Lung microvascular endothelial cell (primary cell): ENCODE data around the gene ZIC2. TPM values are rescaled to one million over a fixed set of nuclear protein-coding genes. Genes with fewer than 3 reads are reported as not detected.

ENCODE experiments used
- DNase-seq, 2 donors: peaks; one replicate each; pipeline versions ENCODE4 v3.0.0 to v3.0.0-alpha.2; 2010; ENCODE audit warnings: low read depth in 2 of 2
- total RNA-seq: library from RNA; depleted of rRNA; stranded (reverse); fragments of >200 nt; gene quantifications from 2 replicates; pipeline ENCODE4 v1.2.1, GENCODE V29; 2014

Gene ZIC2
- total RNA-seq, 1 donor from 2014 or later: 0.20 TPM

DNA sequence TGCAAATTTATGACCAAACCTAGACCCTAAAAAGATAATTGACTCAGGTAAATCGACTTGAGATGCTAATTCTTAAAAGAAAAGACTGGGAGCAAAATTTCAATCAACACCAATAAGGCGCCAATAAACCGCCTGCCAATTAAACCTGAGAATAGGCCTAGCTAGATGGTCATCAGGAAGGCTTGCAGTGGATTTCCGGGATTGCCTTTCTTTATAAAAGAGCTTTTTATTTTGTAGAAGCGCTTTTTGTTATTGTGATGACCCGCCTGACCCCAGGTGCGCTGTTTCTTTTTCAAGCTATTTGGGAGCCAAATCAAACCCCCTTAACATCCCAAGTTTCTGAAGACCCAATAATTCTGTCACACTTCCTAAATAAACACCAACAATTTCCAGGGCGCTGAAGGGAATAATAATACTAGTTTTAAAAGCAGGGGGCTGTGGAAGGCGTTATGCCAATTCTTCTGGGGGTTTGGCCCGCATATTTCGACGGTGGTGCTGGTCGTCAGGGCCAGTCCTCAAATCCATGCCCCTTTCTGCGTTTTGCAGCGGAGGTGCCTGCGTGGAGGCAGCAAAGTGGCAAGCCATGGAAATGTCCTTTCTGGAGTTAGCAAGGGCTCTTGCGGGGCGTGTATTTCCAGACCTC lies 7.2 kb upstream of the ZIC2 start:
- no peak for DNase-seq

DNA sequence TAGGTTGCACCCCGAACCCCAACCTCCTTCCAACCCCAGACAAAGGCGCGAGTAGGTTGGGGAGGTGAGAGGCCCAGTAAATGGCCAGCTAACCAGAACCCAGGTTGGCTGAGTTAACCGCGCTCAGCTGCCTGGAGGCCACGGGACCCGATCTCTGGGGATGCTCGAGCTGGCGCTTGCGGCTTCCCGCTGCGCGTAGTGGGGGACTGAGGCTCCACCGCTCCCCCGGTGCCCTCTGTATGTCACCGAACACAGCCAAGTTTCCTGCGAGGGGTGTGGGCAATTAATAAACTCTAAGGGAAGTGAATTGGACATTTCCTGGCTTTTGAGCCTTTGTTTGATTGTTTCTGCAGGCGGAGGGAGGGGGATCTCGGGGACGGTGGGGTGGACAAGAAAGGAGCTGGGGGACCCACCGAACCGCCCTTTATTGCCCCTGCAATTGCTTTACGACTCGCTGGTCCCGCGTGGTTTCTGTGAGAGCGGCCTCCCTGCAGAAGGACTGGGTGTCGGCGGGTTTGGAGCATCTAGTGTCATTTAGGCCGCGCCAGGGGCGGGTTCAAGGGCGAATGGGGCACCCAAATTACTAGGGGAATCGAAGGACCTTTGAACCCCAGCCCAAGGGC lies 6.5 kb upstream of the ZIC2 start:
- no peak for DNase-seq

DNA sequence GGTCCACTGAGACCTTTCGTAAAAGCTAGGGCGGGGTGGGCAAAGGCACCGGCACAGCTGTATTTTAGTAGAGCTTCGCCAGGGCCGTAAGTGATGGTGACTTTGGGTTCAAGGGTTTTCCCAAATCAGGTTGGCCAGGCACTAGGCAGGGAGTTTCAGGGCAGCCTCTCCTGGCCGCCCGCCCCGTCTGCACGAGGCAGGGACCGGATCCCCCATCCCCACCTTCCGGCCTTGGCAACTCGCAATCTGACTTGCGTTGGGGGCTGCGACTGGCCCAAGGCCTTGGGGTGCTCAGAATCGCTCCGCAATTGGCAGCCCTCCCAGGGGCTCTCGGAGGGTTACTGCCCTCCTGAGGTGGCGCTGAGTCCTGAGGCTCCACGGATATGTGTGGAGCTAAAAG lies 6.0 kb upstream of the ZIC2 start:
- no peak for DNase-seq

DNA sequence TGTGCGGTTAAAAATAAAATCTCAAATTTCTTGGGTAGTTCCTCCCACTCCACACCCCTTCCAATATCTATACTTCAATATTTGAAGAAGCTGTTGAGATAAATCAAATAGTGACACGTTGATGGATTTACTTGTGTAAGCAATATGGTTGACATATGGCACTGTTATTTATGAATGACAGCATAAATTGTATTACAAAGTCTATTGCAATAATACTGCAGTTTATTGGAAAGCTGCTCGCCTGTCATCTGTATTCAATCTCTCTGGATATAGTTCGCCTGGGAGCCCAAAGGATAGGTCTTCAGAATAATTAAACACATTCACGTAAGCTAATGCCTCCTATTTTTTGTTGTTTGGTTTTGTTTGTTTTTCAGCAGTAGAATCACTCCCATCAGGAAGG lies 5.0 kb upstream of the ZIC2 start:
- no peak for DNase-seq

DNA sequence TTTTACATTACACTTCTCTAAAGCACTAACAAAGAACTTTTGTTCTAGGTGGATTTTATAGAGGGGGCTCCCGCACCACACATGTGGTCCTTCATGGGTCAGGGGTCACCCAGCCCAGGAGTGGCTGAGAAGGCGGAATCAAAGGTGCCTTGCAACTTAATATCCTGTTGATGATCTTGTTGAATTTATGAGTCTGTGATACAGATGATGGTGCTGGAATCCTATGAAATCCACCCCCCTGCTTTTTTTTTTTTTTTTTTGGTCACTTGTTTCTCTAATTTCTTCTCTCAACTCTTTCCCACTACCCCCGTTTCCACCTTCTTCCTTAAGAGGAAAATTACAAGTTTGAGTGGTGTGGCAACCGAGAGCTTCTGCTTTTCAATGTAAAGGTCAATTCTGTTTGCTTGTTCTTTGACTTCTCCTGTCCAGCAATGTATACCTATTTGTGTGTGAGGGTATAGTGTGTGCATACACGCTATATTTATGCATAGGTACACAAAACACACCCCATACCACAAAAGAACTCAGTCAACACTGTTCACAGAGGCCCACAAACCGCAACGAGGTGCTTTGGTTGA lies 4.2 kb upstream of the ZIC2 start:
- DNase-seq: no peak

DNA sequence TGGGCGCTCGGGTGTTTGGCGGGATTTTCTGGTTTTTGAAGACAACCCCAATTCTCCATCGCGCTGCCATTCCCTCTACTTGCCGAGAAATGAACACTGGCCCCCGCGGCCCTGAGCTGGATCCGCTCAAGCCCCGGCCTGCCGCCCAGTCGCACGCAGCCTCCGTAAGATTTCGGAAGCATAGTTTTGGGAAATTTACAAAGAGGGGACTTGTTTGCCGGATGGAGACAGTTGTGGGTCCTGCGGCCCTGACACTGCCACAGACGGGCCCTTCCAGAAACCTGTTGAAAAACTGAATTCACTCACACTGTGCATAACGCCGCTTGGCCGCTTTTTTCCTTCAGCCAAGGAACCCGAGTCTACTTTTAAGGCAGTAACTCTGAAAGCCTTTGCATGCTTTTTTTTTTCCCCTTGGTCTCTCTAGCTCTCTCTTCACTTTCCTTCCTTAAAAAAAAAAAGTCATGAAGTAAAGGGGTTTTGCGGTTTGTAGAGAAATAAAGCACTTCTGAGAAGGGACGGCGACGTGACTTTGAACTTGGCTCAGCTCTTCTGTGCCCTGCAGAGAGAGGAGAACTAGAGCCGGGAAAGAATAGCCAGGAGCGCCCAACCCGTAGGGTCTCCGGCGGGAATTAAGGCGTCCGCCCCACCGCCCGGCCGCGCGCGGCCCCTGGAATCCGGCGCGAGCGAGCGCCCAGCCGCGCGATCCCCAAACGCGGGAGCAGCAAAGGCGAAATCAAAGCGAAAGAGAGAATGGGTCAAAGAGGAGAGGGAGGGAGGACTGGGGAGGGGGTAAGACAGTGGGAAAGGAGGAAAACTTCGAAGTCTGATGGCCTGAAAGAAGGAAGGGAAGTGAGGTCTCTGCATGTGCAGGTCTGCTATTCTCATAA lies 3.4 kb upstream of the ZIC2 start:
- no peak for DNase-seq

DNA sequence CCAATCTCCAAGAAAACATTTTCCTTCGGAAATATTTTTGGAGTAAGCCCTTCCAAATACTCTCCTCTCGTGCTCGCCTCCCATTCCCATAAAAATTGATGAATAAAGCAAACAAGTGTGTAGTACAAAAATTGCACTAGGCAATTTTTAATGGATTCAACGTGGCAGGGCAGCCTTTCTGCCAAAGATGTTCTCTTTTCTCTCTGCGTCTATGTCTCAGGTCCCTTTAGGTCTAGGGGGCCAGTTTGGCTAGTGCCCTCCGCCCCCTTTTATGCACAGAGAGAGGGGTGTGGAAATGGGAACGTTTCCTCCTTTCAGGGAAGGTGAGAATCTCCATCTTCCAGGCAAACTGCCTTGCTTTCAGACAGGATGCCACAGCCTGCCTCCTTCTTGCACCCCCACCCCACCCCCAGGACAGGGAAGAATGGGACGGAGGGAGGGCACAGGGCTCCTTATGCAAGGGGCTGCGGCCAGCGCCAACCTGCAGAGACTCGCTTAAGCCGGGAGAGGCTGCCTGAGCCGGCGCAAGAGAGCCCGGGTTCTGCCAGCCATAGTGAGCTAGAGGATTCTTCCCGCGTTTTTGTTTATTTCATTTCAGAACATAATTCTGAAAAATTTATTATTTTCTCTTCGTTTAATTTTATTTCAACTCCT lies 2.7 kb upstream of the ZIC2 start:
- no peak for DNase-seq

DNA sequence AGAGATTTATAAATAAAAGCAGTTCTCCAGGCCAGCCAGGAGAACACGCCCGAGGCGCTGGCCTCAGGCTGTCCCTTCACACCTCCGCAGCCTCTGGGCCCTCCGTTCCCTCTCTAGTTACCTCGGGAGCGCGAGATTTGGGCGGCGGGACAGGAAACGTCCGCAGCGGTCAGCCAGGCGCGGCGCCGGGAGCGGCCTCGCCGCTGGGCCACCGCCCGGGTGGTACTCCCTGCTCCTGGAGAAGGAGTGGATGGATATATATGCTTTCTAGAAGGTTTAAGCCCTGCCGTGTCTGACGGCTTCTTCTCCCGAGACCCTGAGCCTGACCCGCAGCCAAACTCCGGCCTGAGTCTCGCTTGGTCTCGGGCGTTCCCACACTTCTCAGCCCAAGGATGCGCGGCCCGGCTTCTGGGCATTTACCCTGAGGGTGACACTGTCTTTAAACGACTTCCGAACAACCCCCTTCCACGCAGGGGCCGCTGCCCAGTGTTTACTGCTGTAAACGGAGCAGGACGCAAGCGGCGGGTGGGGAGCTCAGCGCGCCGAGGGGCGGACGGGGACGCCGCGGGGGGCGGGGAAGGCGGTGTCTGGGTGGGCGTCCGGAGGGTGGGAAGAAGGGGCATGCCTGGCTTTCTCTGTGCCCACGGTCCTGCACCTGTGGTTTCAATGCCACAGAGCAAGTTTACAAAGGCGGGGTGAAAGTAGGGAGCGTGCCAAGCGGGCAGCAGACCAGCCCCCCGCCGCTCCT lies 2.0 kb upstream of the ZIC2 start:
- DNase-seq: peak in 1 of 2 donors; percentile 29

DNA sequence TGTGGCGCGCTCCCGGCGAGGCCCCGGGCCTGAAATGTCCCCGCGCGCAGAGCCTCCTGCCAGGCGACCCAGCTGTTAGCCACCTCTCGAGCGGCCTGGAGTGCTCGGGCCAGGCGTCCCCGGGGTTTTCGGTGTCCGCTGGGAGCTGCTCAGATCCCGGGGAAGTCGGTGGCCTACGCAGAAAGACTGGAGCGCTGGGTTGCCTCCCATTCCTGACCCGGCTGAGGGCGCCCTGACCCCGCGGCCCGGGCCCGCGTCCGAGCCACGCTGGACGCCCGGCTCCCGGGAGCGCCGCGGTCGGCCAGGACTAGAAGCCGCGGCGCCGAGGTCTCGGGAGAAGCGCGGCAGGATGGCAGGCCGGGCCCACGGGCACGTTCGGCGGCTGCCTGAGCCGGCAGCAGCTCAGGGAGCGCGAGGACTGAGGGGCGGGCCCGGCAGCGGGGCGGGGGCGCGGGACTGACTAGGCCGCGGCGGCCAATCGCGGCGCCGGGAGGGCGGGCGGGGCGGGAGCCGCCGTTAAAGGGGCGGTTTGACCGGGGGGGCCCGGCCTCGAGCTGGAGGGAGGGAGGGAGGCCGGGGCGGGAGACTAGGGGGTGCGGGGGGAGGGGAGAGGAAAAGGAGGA lies 1.3 kb upstream of the ZIC2 start:
- peak; percentile 75 to 88 for DNase-seq

DNA sequence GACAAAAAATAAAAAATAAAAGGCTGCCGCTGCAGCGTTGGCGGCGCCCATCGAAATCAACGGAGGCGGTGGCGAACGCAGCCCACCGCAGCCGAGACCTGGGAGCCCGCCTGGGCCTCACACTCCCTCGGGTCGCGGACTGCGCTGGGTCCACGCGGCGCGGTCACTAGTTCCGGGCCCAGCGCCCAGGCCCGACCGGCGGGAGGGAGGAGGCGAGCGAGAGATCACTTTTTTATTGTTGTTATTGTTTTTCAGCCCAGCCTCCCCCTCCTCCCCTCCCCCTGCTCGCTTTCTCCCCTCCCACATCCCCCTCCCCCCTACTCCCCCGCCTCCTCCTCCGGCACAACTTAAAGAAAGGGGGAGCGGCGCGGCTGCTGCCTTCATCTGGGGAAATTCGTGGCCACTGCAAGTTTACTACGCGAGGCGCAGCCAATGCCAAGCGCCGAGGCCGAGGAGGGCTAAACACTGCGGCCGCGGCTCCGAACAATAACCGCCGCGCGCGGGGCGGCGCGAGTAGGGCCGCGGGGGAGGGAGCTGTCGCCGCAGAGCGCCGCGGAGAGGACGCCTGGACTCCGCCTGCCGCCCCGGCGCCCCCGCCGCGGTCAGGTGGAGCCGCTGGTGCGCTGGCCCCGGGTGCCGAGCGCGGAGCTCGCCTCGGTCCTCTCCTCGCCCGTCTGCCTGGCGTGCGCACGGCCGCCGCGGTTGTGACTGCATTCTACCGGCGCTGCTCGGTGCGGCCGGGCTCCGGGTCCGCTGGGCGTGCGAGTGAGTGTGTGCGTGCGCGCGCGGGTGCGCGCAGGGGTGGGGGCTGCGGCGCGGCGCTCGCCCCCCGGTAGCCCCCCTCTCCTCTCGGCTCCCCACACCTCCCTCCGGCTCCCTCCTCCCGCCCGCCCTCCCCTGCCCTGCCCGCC lies 505 bp upstream of the ZIC2 start:
- DNase-seq: peak; percentile 36 to 65

DNA sequence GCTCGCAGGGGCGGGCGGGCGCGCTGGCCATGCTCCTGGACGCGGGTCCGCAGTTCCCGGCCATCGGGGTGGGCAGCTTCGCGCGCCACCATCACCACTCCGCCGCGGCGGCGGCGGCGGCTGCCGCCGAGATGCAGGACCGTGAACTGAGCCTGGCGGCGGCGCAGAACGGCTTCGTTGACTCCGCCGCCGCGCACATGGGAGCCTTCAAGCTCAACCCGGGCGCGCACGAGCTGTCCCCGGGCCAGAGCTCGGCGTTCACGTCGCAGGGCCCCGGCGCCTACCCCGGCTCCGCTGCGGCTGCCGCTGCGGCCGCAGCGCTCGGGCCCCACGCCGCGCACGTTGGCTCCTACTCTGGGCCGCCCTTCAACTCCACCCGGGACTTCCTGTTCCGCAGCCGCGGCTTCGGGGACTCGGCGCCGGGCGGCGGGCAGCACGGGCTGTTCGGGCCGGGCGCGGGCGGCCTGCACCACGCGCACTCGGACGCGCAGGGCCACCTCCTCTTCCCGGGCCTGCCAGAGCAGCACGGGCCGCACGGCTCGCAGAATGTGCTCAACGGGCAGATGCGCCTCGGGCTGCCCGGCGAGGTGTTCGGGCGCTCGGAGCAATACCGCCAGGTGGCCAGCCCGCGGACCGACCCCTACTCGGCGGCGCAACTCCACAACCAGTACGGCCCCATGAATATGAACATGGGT lies 599 bp downstream of the ZIC2 start:
- peak; percentile 31 to 59 for DNase-seq

DNA sequence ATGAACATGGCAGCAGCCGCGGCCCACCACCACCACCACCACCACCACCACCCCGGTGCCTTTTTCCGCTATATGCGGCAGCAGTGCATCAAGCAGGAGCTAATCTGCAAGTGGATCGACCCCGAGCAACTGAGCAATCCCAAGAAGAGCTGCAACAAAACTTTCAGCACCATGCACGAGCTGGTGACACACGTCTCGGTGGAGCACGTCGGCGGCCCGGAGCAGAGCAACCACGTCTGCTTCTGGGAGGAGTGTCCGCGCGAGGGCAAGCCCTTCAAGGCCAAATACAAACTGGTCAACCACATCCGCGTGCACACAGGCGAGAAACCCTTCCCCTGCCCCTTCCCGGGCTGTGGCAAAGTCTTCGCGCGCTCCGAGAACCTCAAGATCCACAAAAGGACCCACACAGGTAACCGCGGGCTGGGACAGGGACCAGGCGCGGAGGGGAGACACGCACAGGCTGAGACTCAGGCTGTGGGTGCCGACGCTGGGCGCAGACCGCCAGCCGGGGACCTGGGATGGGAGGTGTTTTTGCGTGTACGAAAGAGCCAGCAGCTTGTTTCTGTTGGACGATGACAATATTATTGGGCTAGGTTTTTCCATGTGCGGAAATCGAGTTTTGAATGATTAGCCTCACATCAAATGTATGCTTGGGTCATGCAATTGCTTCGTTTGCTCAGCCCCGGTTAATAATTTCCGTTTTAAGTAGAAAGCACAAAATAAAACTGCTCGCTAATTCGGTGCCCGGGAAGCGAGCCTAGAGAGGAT lies 1.3 kb downstream of the ZIC2 start:
- DNase-seq: peak in 1 of 2 donors; percentile 55

DNA sequence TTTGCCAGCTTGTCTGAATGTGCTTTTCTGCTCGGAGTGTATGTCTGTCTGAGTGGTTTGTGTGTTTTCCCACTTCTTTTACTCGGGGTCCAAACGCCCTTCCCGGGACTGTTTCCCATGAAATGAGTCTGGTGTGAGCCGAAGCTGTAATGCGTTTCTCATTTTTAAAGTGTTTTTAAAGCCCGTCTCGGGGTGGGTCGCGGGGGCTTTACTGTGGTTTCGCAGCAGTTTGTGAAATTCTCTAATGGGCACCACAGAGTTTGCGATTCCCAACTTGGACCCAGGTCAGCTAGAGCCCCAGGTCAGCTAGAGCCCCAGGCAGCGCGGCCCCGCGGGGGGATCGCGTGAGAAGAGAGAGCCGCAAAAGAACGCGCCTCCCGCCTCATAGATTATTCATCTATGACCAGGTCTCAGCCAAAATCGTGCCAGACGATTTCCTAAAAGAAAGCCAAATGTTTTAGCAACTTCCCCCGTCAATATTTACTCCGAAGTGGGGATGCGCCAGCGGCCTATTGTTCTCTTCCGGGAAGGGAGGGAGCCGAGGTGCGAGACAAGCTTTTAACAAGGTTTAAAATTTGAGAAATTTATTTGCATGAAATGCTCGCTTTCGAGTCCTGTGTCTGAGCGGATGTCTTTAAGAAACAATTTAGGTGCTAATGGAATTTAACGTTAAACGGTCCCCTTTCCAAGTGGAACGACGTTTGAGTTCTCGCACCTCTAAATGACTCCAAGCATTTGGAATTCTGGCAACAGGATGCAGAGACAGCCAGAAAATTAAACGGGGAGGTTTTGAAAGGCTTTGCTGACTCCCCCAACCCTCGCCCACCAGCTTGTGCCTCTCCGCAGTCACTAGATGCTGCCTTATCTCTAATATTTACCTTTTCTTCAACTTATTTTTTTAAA lies 2.2 kb downstream of the ZIC2 start:
- DNase-seq: peak in 1 of 2 donors; percentile 17

DNA sequence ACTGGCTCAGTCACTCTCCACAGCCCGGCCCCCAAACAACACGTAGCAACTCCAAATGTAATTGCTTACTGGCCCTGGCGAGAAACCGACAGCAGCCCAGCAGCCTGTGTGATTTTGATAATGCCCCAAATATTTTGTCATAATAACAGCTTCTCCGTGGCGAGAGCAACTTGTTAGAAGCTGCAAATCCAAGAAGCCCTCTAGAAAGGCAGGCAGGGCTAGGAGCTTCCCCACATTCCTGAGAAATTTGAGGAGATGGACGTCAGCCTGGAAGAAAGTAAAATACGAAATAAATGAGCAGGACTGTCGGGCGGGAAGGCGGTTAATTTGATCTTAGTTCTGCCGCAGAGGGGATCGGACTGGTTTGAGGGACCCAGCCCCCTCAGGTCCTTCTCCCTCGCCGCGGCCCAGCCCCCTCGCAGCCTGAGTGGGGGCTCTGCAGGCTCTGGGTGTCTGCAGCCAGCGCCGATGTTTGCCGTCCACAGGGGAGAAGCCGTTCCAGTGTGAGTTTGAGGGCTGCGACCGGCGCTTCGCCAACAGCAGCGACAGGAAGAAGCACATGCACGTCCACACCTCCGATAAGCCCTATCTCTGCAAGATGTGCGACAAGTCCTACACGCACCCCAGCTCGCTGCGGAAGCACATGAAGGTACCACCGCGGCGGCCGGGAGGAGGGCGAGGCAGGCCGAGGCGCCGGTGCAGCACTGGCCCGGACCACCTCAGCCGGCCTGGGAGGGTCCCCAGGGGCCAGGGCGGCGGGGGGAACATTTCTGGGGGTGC lies 3.1 kb downstream of the ZIC2 start:
- no peak for DNase-seq

DNA sequence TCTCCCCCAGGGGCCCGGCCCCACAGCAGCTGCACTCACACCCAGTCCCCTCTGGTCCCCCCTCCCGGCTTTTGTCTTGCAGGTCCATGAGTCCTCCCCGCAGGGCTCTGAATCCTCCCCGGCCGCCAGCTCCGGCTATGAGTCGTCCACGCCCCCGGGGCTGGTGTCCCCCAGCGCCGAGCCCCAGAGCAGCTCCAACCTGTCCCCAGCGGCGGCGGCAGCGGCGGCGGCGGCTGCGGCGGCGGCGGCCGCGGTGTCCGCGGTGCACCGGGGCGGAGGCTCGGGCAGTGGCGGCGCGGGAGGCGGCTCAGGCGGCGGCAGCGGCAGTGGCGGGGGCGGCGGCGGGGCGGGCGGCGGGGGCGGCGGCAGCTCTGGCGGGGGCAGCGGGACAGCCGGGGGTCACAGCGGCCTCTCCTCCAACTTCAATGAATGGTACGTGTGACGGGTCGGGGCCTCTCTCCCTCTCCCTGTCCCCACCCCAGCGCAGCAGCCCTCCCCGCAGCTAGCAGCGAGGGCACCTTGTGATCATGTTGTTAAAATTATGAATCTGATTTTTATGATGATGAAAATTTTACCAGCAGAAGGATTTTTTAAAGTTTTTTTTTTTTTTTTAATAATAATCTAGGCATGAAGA lies 3.8 kb downstream of the ZIC2 start:
- DNase-seq: no peak
